Neuron (in vitro differentiated cells): Measurements from ENCODE around the gene A2ML1.

Experiments
- H2AFZ ChIP-seq: one replicate; pipeline ENCODE4 v1.6.1; 2013; ENCODE audit warnings: low read depth, mild to moderate bottlenecking, inconsistent platforms, low read length, moderate library complexity
- H3K27me3 ChIP-seq: one replicate; pipeline ENCODE4 v1.6.1; 2013; ENCODE audit warnings: low read length; ENCODE audit not compliant: insufficient read depth
- H3K36me3 ChIP-seq: one replicate; pipeline ENCODE4 v1.6.1; 2013; ENCODE audit warnings: low read length; ENCODE audit not compliant: insufficient read depth
- H3K4me1 ChIP-seq: one replicate; pipeline ENCODE4 v1.6.1; 2013; ENCODE audit warnings: low read length; ENCODE audit not compliant: insufficient read depth
- H3K4me3 ChIP-seq: 2 replicates; pipeline ENCODE4 v1.5.1; 2013; ENCODE audit warnings: mild to moderate bottlenecking, low read length, moderate library complexity
- H3K9me3 ChIP-seq: one replicate; pipeline ENCODE4 v1.6.1; 2013; ENCODE audit warnings: low read length

A2ML1 gene

DNA sequence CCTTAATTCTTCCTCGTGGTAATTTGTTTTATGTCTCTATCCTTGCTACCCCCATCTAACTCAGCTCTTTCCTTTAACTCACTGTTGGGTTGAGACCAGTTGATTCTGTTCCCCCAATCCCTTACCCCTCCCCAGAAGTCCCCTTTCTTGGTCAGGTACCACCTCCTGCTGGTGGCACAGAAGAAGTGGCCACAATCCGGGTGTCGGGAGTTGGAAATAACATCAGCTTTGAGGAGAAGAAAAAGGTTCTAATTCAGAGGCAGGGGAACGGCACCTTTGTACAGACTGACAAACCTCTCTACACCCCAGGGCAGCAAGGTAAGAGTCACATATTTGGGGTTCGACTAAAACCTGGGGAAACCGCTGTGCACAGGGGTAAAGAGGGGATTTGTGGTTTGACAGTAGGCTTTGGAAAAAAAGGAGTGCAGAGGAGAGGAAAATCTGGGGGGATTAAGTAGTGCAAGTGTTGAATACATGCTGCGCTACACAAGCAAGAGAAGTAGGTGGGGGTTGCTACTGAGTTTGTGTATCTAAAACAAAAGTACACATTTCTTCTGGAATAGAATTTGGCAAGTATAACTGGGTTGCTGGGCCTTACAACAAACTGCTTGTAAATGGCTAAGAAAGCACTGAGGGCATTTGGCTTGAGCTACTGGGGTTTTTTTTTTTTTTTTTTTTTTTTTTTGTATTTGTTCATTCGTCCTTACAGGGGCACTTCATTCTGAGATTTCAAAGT lies 1.3 kb downstream of the A2ML1 start:
- Histone ChIP-seq H3K27me3 (peaks cover 9% of the 10 kb centered on the region), H3K9me3 (no peaks in the 10 kb centered on the region), H2AFZ (no peak overlapping the region), H3K4me3 (no peak overlapping the region), H3K36me3 (no peaks in the 10 kb centered on the region), H3K4me1 (no peaks in the 10 kb centered on the region)

GRCh38 chr12:8827551-8828256 lies 5.3 kb downstream of the A2ML1 start:
- no peaks in the 10 kb centered on the region for H3K4me1 ChIP-seq
- H3K36me3 ChIP-seq: no peaks in the 10 kb centered on the region
- H3K9me3 ChIP-seq: no peaks in the 10 kb centered on the region
- H3K4me3 ChIP-seq: no peak overlapping the region
- no peak overlapping the region for H2AFZ ChIP-seq
- H3K27me3 ChIP-seq: peaks cover 2% of the 10 kb centered on the region

- no peak overlapping the region for H2AFZ ChIP-seq
- H3K27me3 ChIP-seq: no peaks in the 10 kb centered on the region
- H3K4me1 ChIP-seq: no peaks in the 10 kb centered on the region
- no peak overlapping the region for H3K4me3 ChIP-seq
- no peaks in the 10 kb centered on the region for H3K9me3 ChIP-seq
- no peaks in the 10 kb centered on the region for H3K36me3 ChIP-seq
Measured at GRCh38 chr12:8828257-8829124, 6.1 kb downstream of the A2ML1 start.

DNA sequence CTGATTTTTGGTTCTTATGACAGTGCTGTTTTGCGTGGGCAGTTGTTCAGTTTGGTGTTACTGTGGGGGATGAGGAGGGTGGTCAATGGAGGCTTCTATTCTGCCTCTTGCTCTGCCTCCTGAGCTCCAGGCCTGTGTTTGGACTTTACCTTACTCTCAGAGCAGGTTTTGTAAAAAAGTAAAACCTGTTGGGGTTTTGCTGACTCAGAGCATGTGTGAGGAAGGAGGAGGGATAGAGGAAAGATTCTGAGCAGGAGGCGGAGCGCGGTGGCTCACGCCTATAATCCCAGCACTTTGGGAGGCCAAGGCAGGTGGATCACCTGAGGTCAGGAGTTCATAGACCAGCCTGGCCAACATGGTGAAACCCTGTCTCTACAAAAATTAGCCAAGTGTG lies 6.7 kb downstream of the A2ML1 start:
- Histone ChIP-seq H3K9me3 (no peaks in the 10 kb centered on the region), H2AFZ (no peak overlapping the region), H3K27me3 (no peaks in the 10 kb centered on the region)

DNA sequence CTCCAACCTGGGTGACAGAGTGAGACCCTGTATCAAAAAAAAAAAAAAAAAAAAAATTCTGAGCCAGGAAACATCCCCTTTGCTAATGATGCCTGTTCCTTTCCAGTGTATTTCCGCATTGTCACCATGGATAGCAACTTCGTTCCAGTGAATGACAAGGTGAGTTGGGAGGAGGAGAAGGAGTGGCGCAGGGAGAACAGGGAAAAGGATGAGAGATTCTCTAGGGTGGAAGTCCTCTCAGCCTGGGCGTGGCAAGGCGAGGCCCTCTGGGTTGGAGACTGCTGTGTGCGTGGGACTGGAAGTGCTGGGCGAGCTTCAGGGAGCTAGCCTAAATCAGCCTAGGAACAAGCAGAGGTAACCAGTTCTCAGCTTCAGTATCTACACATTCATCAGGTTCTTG lies 7.2 kb downstream of the A2ML1 start:
- H2AFZ ChIP-seq: no peak overlapping the region
- H3K4me1 ChIP-seq: peaks cover 5% of the 10 kb centered on the region
- no peaks in the 10 kb centered on the region for H3K27me3 ChIP-seq
- no peak overlapping the region for H3K4me3 ChIP-seq
- no peaks in the 10 kb centered on the region for H3K9me3 ChIP-seq
- no peaks in the 10 kb centered on the region for H3K36me3 ChIP-seq

More for the DNA sequence above, 6.7 kb downstream of the A2ML1 start:
- Histone ChIP-seq H3K36me3 (no peaks in the 10 kb centered on the region), H3K4me3 (no peak overlapping the region), H3K4me1 (peaks cover under 1% of the 10 kb centered on the region)

GRCh38 chr12:8831116-8831515 lies 8.7 kb downstream of the A2ML1 start:
- Histone ChIP-seq H3K4me3 (no peak overlapping the region), H3K36me3 (no peaks in the 10 kb centered on the region)

GRCh38 chr12:8832500-8832899 lies 10.1 kb downstream of the A2ML1 start:
- Histone ChIP-seq H3K4me1 (peaks cover 5% of the 10 kb centered on the region), H3K27me3 (no peaks in the 10 kb centered on the region), H2AFZ (no peak overlapping the region), H3K9me3 (no peaks in the 10 kb centered on the region), H3K36me3 (no peaks in the 10 kb centered on the region), H3K4me3 (no peak overlapping the region)

More at GRCh38 chr12:8831116-8831515, 8.7 kb downstream of the A2ML1 start:
- peaks cover 5% of the 10 kb centered on the region for H3K4me1 ChIP-seq
- H3K9me3 ChIP-seq: no peaks in the 10 kb centered on the region
- H2AFZ ChIP-seq: no peak overlapping the region
- no peaks in the 10 kb centered on the region for H3K27me3 ChIP-seq

DNA sequence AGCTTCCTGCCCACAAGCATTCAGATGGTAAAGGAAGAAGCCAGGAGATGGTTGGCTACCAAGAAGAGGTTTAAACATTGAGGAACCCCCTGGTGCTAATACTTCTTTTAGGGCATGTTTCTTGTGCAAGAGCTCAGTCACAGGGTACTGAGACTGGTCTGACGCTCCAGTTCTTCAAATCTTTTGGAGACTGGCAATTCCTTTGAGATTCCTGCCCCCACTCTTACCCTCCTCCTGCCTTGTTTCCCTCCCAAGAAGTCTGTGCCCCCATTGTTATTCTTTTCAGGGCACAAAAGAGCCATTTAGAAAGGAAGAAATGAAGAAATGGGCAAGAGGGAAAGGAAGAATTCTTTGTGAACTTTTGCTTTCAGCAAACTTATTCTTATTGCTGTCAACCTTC lies 11.8 kb downstream of the A2ML1 start:
- no peaks in the 10 kb centered on the region for H3K27me3 ChIP-seq
- no peak overlapping the region for H3K4me3 ChIP-seq
- H3K4me1 ChIP-seq: peaks cover 5% of the 10 kb centered on the region
- no peaks in the 10 kb centered on the region for H3K36me3 ChIP-seq
- H3K9me3 ChIP-seq: no peaks in the 10 kb centered on the region
- H2AFZ ChIP-seq: peak overlapping the region; percentile 23

DNA sequence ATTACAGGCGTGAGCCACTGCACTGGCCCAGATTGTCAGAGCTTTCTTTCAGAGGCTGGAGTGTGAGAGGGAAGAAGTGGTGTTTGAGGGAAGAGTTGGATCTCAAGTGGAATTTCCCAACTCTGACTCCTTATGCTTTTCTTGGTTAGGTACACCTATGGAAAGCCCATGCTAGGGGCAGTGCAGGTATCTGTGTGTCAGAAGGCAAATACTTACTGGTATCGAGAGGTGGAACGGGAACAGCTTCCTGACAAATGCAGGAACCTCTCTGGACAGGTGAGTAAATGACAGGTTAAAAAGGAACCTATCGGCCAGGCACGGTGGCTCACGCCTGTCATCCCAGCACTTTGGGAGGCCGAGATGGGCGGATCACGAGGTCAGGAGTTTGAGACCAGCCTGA lies 14.9 kb downstream of the A2ML1 start:
- no peaks in the 10 kb centered on the region for H3K36me3 ChIP-seq
- peaks cover 5% of the 10 kb centered on the region for H3K4me1 ChIP-seq
- H3K9me3 ChIP-seq: no peaks in the 10 kb centered on the region
- H3K4me3 ChIP-seq: no peak overlapping the region
- no peaks in the 10 kb centered on the region for H3K27me3 ChIP-seq
- H2AFZ ChIP-seq: no peak overlapping the region

DNA sequence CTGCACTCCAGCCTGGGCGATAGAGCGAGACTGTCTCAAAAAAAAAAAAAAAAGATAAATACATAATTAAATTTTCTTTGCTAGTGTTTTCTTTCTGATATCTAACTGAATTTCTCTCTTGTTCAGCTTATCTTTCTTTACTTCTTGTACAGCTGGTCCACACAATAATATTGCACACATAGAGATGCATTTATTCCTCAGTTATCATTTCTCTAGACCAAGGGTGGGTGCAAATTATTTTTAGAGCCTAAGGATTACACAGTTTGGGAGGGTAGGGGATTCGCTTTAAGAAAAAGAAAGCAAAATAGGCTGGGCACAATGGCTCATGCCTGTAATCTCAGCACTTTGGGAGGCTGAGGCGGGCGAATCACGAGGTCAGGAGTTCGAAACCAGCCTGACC lies 17.9 kb downstream of the A2ML1 start:
- Histone ChIP-seq H3K9me3 (no peaks in the 10 kb centered on the region), H3K36me3 (no peaks in the 10 kb centered on the region), H3K4me1 (no peaks in the 10 kb centered on the region), H3K4me3 (no peak overlapping the region), H3K27me3 (no peaks in the 10 kb centered on the region), H2AFZ (no peak overlapping the region)

GRCh38 chr12:8840938-8841633 lies 18.7 kb downstream of the A2ML1 start:
- Histone ChIP-seq H3K27me3 (no peaks in the 10 kb centered on the region), H3K4me3 (no peak overlapping the region), H2AFZ (no peak overlapping the region), H3K4me1 (no peaks in the 10 kb centered on the region), H3K36me3 (no peaks in the 10 kb centered on the region), H3K9me3 (no peaks in the 10 kb centered on the region)

- H3K9me3 ChIP-seq: no peaks in the 10 kb centered on the region
- H2AFZ ChIP-seq: no peak overlapping the region
- H3K4me3 ChIP-seq: no peak overlapping the region
- no peaks in the 10 kb centered on the region for H3K4me1 ChIP-seq
- no peaks in the 10 kb centered on the region for H3K36me3 ChIP-seq
- H3K27me3 ChIP-seq: no peaks in the 10 kb centered on the region
Measured at GRCh38 chr12:8841778-8842177, 19.4 kb downstream of the A2ML1 start.
